ENCODE results near the gene FILIP1.

- TF ChIP-seq CTCF (conservative IDR thresholded peaks at IDR 0.05; ENCODE audit: low read depth, low read length) (no peak), RCOR1 (IDR thresholded peaks at IDR 0.05; ENCODE audit: insufficient replicate concordance, low read length) (no peak), RFX5 (IDR thresholded peaks at IDR 0.05; ENCODE audit: low read depth, low read length) (no peak), MAZ (IDR thresholded peaks at IDR 0.05; ENCODE audit: borderline replicate concordance, low read depth, low read length) (no peak)
Measured at GRCh38 chr6:75308250-75308988, 185.2 kb downstream of the FILIP1 start.

All from IMR-90 (cell line).